HPDE6-E6E7 (cell line): ENCODE results near the gene EXOC3L2.

Experiments
- DNase-seq: peaks from one replicate; pipeline ENCODE4 v3.0.0; 2011; ENCODE audit warnings: missing footprints; ENCODE audit errors: extremely low spot score

Gene EXOC3L2

GRCh38 chr19:45179892-45180370 lies 65.3 kb downstream of the EXOC3L2 start:
- DNase-seq = no peak

DNA sequence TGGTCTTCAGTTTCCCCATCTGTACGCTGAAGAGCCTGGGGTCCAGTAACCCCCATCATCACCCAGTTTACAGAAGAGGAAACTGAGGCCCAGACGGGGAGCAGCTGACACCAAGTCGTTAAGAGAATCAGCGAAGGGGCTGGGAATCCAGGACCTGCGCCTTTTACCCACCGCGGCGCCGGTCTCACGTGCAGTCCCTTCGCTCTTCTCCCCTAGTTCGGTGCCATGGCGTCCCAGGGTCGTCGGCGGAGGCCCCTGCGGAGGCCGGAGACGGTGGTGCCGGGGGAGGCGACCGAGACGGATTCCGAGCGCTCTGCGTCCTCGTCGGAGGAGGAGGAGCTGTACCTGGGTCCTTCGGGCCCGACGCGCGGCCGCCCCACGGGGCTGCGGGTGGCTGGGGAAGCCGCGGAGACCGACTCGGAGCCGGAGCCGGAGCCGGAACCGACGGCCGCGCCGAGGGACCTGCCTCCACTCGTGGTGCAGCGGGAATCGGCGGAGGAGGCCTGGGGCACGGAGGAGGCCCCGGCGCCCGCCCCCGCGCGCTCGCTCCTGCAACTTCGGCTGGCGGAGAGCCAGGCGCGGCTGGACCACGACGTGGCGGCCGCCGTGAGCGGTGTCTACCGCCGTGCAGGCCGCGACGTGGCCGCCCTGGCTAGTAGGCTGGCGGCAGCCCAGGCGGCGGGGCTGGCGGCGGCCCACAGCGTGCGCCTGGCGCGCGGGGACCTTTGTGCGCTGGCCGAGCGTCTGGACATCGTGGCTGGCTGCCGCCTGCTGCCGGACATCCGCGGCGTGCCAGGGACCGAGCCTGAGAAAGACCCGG lies 65.9 kb downstream of the EXOC3L2 start:
- no peak for DNase-seq

GRCh38 chr19:45178262-45179071 lies 66.7 kb downstream of the EXOC3L2 start, which contains the start of gene BLOC1S3:
Gene BLOC1S3, plus strand, starts transcription at chr19:45178784. Its CDS starts 513 bp downstream, at chr19:45179297.
- DNase-seq = peak; percentile 98

DNA sequence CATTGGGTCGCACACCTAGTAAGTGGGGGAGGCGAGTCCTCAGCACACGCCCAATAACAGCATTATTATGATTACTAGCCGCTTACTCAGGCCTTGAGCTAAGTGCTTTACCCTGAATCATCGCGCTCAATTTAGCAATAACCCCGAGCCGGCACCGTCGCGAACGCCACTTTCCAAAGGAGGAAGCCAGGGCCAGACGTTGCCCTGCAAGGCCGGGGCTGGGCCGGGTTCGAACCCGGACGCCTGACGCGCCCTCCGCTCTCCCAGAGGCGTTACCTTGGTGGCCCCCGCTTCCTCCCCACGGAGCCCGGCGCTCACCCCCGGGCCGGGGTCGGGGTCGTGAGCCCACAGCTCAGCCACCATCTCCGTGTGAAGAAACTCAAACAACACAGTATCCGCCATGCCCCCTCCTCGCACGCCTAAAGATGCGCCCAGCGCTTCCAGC lies 67.4 kb downstream of the EXOC3L2 start, which contains the start of gene TRAPPC6A:
Gene TRAPPC6A (minus strand): TSS at position 421 of the 445 bp plus-strand sequence. CDS start 19 bp downstream, at position 402.
- DNase-seq = no peak

DNA sequence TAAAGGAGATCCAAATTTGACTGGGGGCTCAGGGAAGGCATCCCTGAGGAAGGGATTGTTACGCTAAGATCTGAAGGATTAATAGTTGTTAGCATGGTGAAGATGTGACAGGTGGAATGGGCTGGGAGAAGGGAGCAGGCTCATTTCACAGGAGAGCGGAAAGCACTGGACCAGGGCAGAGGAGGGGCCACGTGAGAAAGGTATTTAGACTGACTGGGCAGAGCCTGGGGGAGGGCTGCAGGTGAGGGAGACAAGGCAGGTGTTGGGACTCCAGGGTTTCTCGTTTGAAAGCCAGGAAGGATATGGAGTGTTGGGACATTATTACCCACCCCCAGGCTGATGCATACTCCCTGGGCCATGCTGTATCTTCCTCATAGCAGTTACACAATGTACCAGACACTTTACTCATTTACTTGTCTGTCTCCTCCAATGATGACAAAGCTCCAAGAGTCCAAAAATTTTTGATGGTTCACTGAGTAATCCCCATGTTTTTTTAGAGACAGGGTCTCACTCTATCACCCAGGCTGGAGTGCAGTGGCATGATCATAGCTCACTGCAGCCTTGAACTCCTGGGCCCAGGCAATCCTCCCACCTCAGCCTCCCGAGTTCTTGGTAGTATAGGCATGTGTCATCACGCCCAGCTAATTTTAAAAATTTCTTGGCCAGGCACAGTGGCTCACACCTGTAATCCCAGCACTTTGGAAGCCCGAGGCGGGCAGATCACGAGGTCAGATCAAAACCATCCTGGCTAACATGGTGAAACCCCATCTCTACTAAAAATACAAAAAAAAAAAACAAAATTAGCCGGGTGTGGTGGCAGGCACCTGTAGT lies 69.5 kb downstream of the EXOC3L2 start:
- no peak for DNase-seq

DNA sequence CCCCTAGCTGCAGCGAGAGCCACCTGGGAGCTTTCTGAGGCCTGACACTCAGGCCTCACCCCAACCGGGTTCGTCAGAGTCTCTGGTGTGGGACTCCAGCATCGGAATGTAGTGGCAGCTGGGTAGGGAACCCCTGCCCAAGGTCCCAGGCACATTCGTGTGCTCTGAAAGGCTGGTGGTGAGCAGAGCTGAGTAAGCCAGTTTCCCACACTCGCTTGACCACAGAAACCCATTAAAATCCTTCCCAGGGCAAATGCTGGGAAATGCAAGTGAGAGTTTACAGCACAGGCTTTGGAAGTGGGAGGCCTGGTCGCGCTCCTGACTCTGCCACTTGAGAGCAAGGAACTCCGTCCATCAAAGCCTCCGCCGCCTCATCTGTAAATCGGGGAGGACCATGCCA lies 71.4 kb downstream of the EXOC3L2 start:
- DNase-seq = no peak

DNA sequence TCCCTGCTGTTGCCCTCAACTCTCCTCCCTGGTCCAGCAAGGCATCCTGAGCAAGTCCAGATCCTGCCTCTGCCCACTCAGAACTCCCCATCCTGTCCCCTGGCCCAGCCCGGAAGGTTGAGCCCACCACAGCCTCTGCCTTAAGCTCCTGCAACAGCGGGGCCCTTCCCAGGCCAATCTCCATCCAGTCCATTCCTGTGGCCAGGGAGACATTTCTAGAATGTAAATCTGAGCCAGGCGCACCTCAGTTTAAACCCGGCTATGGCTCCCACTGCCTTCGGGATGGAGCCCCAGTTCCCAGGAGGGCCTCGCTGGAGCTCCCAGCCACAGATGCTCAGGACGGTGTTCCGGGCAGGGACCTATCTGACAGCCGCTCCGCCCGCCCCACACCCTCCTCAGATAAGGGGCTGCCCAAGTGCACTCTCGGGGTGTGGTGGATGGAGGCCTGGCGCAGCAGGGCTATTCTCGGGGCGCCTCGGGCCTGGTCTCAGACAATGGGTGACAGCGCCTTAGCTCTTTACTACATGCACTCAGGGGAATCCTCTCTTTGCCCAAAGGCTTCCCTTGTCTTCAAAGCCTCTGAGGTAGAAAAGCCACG lies 72.5 kb downstream of the EXOC3L2 start:
- no peak for DNase-seq

GRCh38 chr19:45172173-45172572 lies 73.0 kb downstream of the EXOC3L2 start:
- DNase-seq = no peak

- DNase-seq = no peak
Observed at GRCh38 chr19:45171211-45171623, 74.0 kb downstream of the EXOC3L2 start.

- no peak for DNase-seq
Observed at GRCh38 chr19:45170146-45171106, 74.8 kb downstream of the EXOC3L2 start.

DNA sequence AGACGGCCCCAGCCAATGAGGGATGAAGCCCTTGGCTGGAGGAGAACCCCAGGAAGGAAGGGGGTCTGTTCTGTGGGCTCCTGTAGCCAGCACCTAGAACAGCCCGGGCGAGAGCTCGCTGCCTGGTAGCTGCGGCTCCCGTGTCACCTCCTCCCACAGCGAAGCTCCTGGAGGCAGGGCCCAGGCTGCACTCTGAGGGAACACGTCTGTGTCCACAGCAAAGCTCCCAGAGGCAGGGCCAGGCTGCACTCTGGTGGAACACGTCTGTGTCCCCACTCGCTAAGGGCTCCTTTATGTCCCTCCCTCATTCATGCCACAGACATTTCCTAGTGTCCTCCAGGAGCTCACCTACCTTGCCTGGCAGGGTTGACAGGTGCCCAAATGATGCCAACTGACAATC lies 75.6 kb downstream of the EXOC3L2 start:
- DNase-seq = no peak

DNA sequence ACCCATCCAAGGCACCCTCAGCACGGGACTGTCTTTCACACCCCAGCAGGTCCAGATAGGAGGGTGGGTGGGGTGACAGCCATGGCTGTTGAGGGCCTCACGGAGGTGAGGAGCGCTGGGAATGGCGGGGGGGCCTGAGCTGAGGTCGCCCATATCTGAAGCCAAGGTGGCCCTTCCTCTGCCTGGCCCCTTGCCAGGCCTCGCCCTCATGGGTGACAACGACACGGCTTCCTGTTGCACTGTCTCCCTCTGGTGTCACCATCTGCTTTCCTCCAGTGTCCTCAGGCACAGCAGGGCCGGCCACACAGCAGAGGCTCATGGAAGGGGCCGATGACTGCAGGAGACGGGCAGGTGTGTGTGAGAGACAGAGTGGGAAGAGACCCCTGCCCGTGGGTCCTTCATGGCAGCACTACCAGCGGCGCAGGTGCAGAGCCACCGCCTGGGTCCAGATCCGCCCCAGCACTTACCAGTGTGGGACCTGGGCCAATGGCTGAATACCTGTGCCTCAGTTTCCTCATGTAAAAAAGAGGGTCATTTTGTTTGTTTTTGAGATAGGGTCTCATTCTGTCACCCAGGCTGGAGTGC lies 76.3 kb downstream of the EXOC3L2 start:
- DNase-seq = no peak

- no peak for DNase-seq
Observed at GRCh38 chr19:45166723-45167252, 78.4 kb downstream of the EXOC3L2 start.

GRCh38 chr19:45164577-45165335 lies 80.5 kb downstream of the EXOC3L2 start:
- no peak for DNase-seq

DNA sequence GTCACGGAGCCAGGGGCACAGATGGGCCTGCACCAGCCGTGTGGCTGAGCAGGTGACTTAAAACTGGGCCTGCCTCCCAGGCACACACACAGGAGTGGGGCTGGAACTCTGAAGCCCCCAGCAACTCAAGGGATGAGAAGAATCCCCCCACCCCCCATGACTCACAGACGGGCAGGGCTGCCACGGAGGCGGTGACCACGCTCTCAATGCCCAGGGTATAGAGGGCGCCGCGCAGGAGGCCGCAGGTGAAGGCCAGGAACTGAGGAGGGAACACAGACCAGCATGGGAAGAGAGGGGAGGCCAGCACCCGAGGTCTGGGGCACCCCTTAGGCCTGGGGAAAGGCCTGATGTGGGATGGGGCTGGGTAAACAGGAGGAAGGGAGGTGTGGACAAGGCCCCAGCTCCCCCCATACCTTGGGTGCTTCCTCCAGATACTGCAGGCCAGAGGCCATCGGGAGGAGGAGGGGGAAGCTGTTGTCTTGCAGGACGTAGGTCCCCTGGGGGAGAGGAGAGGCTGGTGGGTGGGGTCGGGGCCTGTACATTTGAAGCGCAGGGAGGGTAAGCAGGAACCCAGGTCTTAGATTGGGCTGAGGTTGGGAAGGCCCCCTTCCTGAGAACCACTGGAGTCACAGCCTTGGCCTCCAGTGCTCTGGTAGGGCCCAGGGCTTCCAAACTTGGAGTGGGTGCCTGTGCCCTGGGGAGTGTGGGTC lies 81.3 kb downstream of the EXOC3L2 start:
- no peak for DNase-seq

DNA sequence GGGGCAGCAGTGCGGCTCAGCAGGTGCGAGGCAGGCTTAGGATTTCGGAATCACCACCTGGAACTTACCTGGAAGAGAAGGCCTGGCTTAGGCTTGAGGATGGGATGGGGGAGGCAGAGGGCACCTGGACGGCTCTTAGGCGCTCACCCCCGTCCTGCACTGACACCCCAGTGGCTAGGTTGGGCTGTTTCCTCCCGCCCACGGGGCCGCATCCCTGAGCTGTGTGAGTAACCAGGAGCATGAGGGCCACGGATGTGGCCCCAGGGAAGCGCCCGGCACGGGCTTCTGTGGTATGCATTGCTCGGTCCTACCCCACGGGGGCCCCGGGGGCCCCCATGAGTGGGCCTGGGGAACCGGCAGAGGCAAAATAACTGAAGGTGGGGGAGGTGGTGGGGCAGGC lies 82.1 kb downstream of the EXOC3L2 start:
- no peak for DNase-seq

GRCh38 chr19:45162608-45163143 lies 82.5 kb downstream of the EXOC3L2 start:
- no peak for DNase-seq
